GM12878 (cell line): ENCODE measurements around the gene GNAO1. TPM values are rescaled to one million over a fixed set of nuclear protein-coding genes. Genes with fewer than 3 reads are reported as not detected.

Source experiments
- ATAC-seq: fragments of 200-7000 bp; cut with Tn5 transposase; 3 replicates; pipeline ENCODE4 v1.9.1; 2020; ENCODE audit warnings: mild to moderate bottlenecking, moderate library complexity
- BruUV-seq: library from RNA; stranded (reverse); fragments of 400-500 nt; replicated peaks from 2 replicates; lab custom pipeline; 2021; lab: Mats Ljungman, UMichigan
- CTCF ChIA-PET: fragments of 300-600 bp; sonication (Branson Sonifier 250); formaldehyde crosslinking; extraction: SDS; loops from one replicate; lab custom pipeline; 2021; ENCODE audit warnings: inconsistent platforms; lab: Yijun Ruan, JAX
- POLR2A ChIA-PET: fragments of 350-600 bp; formaldehyde crosslinking; extraction: SDS; loops from one replicate; lab custom pipeline; 2021; ENCODE audit warnings: inconsistent platforms; lab: Charles Lee
- RAD21 ChIA-PET: fragments of 300-600 bp; sonication (Branson Sonifier 250); formaldehyde crosslinking; loops from one replicate; lab custom pipeline; 2023; ENCODE audit warnings: antibody characterized with exemption; ENCODE audit not compliant: unreplicated experiment; lab: Charles Lee
- SMC1A ChIA-PET: fragments of 300-600 bp; sonication (Branson Sonifier 250); formaldehyde crosslinking; loops from one replicate; lab custom pipeline; 2023; ENCODE audit not compliant: unreplicated experiment, uncharacterized antibody; lab: Charles Lee
- DNase-seq: peaks from one replicate; pipeline ENCODE4 v3.0.0-alpha.2; 2011; ENCODE audit warnings: low read depth, low spot score
- FAIRE-seq: peaks from 3 replicates; lab custom pipeline; 2011; peaks lifted over from hg19 to GRCh38; lab: Jason Lieb, UNC
- H2AFZ ChIP-seq: 2 replicates; pipeline ENCODE4 v1.6.0; 2011; ENCODE audit warnings: low read depth, low read length, control low read depth; ENCODE audit not compliant: control insufficient read depth
- H3K27ac ChIP-seq: 2 replicates; pipeline ENCODE4 v1.5.1; 2011; ENCODE audit warnings: control low read depth; ENCODE audit not compliant: control insufficient read depth, insufficient read depth
- H3K27me3 ChIP-seq, 2 experiments: replicated peaks in 1 of 2; 2 replicates each; pipeline versions ENCODE4 v1.6.0 to v1.6.1; 2011; ENCODE audit warnings: low read length in 1 of 2; ENCODE audit not compliant: control insufficient read depth in 2 of 2, insufficient read depth in 2 of 2
- H3K36me3 ChIP-seq, 2 experiments: 2 replicates each; pipeline ENCODE4 v1.5.1; 2011; ENCODE audit warnings: low read length in 1 of 2; ENCODE audit not compliant: control insufficient read depth in 2 of 2, insufficient read depth in 2 of 2
- H3K4me1 ChIP-seq: 2 replicates; pipeline ENCODE4 v1.6.1; 2011; ENCODE audit warnings: mild to moderate bottlenecking, low read length, moderate library complexity, mixed read lengths; ENCODE audit not compliant: control insufficient read depth, insufficient read depth
- H3K4me2 ChIP-seq: 2 replicates; pipeline ENCODE4 v1.6.0; 2011; ENCODE audit warnings: control low read depth; ENCODE audit not compliant: control insufficient read depth, insufficient read depth
- H3K4me3 ChIP-seq: fragments of 200-600 bp; sonication (generic); 2 replicates; pipeline ENCODE4 v1.5.1; 2016
- H3K79me2 ChIP-seq: 2 replicates; pipeline ENCODE4 v1.6.0; 2011; ENCODE audit warnings: low read length; ENCODE audit not compliant: control insufficient read depth, insufficient read depth
- H3K9ac ChIP-seq: 2 replicates; pipeline ENCODE4 v1.8.0; 2011; ENCODE audit warnings: low read length, control low read depth, mixed read lengths; ENCODE audit not compliant: control insufficient read depth, insufficient read depth
- H3K9me3 ChIP-seq: replicated peaks from 3 replicates; pipeline ENCODE4 v1.5.1; 2011; ENCODE audit warnings: mild to moderate bottlenecking, low read length; ENCODE audit not compliant: control insufficient read depth, insufficient read depth
- H4K20me1 ChIP-seq: 2 replicates; pipeline ENCODE4 v1.6.0; 2011; ENCODE audit not compliant: control insufficient read depth, insufficient read depth
- ATF7 ChIP-seq: fragments of 450-650 bp; IDR thresholded peaks from 2 replicates; pipeline ENCODE4 v1.6.1; 2016; ENCODE audit warnings: low read depth, mild to moderate bottlenecking
- BHLHE40 ChIP-seq, 2 experiments: fragments of 450-650 bp in 1 of 2; IDR thresholded peaks; 2 replicates each; pipeline ENCODE4 v1.6.1; 2011 to 2017; ENCODE audit warnings: low read depth in 2 of 2, borderline replicate concordance in 1 of 2, improper control_type of control experiment in 1 of 2, low read length in 1 of 2, mild to moderate bottlenecking in 1 of 2
- HDAC2 ChIP-seq: fragments of 200-600 bp; sonication (generic); IDR thresholded peaks from 2 replicates; pipeline ENCODE4 v1.6.1; 2017
- PAX8 ChIP-seq: fragments of 450-650 bp; IDR thresholded peaks from 2 replicates; pipeline ENCODE4 v1.6.1; 2017; ENCODE audit warnings: mild to moderate bottlenecking, moderate library complexity
- POLR2AphosphoS5 ChIP-seq: IDR thresholded peaks from 2 replicates; pipeline ENCODE4 v1.6.1; 2011; ENCODE audit warnings: mild to moderate bottlenecking, low read length, inconsistent platforms
- RBBP5 ChIP-seq: fragments of 200-600 bp; sonication (generic); conservative IDR thresholded peaks from 2 replicates; pipeline ENCODE4 v1.6.1; 2016
- SMARCA5 ChIP-seq: fragments of 450-650 bp; IDR thresholded peaks from 2 replicates; pipeline ENCODE4 v1.6.1; 2017; ENCODE audit warnings: mild to moderate bottlenecking
- TCF7 ChIP-seq: IDR thresholded peaks from 2 replicates; pipeline ENCODE4 v1.6.1; 2014; ENCODE audit warnings: antibody characterized with exemption, borderline replicate concordance
- WGBS: methylation state at CpG from one replicate; pipeline ENCODE4 v1.1.6; 2016; ENCODE audit warnings: low lambda C conversion rate; ENCODE audit not compliant: insufficient replicate concordance, insufficient coverage; ENCODE audit errors: missing lambda C conversion rate; 5-methylcytosine and 5-hydroxymethylcytosine counted together
- in situ Hi-C: fragments of 300-500 bp; cut with MboI; formaldehyde crosslinking; loops from 9 replicates; pipeline ENCODE4 v1.14.3; 2018; ENCODE audit warnings: mixed read lengths
- intact Hi-C: fragments of 100-400 bp; cut with micrococcal nuclease; formaldehyde crosslinking; loops from one replicate; pipeline ENCODE4 v1.14.2; 2022; ENCODE audit not compliant: unreplicated experiment
- polyA plus RNA-seq, 11 experiments: library from polyadenylated mRNA; depleted of rRNA in 4 of 11; unstranded in 6 of 11; stranded (reverse) in 5 of 11; fragments of >200 nt; fragmentation: Nextera tagmentation in 4 of 11; fragmentation: Illumina TruSeq in 1 of 11; extraction: Ambion mirVana in 4 of 11; extraction: Trizol in 1 of 11; gene quantifications; 1 replicate in 1 of 11; 2 replicates in 10 of 11; pipeline versions ENCODE4 v1.2.1 to v1.2.3, GENCODE V29; 2011 to 2016; ENCODE audit warnings: inconsistent platforms in 2 of 11, missing spikeins in 2 of 11, low read depth in 1 of 11
- total RNA-seq, 4 experiments: library from RNA; depleted of rRNA in 3 of 4; stranded (reverse); fragments of >200 nt in 3 of 4; fragmentation: Illumina TruSeq in 1 of 4; extraction: Trizol in 1 of 4; gene quantifications; 2 replicates each; pipeline versions ENCODE4 v1.2.1 to v1.2.3, GENCODE V29; 2013 to 2021
- TF ChIP-seq, protein P1 (sequence below): IDR thresholded peaks from 2 replicates; pipeline ENCODE4 v1.6.1; 2012; ENCODE audit warnings: low read length, inconsistent platforms

Gene GNAO1
- total and polyA plus RNA-seq, 10 of the 15 experiments (the other 5 are each of a cell fraction or from before 2014, with no cell fraction given) = 0.05 to 0.28 (median 0.14) TPM; not detected in 6

DNA sequence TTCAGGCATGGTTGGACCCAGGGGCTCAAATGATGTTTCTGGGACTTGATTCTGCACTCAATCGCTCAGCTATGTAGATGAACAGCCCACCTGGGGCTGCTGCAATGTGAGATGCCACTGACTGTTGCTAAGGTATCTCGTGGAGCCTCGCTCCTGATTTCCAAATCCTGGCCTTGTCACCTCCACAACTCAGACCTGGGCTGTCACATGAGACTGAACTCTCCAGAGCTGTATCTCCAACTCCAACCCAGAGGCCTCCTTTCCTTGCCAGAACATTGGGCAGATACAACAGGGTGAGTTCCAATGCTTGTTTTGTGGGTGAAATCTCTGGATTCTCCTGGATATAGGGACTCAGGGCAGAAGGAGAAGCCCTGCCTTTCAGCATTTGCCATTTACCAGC lies 79.5 kb downstream of the GNAO1 start:
- ChIA-PET RAD21 (no interaction called here), POLR2A (no interaction called here), CTCF (interaction anchor here (1.0 to 1.7 kb wide), 2 partner anchors 8 to 20 kb away, joined by 3 read pairs; no protein-coding TSS in a partner anchor), SMC1A (no interaction called here)
- Histone ChIP-seq H2AFZ (no peak overlapping the region), H3K36me3 (no peaks in the 10 kb centered on the region), H3K9ac (no peak overlapping the region), H3K4me2 (no peak overlapping the region), H3K4me3 (no peak overlapping the region), H3K27me3 (peaks cover 0 to 2% of the 10 kb centered on the region in 2 experiments; a peak in 2 of 4 replicates), H3K79me2 (no peaks in the 10 kb centered on the region), H3K27ac (no peak overlapping the region), H3K4me1 (no peaks in the 10 kb centered on the region), H4K20me1 (no peaks in the 10 kb centered on the region), H3K9me3 (no peaks in the 10 kb centered on the region; the same call in 1 of the 3 replicates)
- TF ChIP-seq TCF7 (no peak), RBBP5 (no peak), BHLHE40 (IDR thresholded peaks at IDR 0.05; ENCODE audit: borderline replicate concordance in 1 of 2, low read depth in 2 of 2, low read length in 1 of 2) (no peak), ATF7 (no peak), PAX8 (no peak)
- TF ChIP-seq, protein P1, sequence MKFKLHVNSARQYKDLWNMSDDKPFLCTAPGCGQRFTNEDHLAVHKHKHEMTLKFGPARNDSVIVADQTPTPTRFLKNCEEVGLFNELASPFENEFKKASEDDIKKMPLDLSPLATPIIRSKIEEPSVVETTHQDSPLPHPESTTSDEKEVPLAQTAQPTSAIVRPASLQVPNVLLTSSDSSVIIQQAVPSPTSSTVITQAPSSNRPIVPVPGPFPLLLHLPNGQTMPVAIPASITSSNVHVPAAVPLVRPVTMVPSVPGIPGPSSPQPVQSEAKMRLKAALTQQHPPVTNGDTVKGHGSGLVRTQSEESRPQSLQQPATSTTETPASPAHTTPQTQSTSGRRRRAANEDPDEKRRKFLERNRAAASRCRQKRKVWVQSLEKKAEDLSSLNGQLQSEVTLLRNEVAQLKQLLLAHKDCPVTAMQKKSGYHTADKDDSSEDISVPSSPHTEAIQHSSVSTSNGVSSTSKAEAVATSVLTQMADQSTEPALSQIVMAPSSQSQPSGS = no peak
- BruUV-seq = no TSS peak
- FAIRE-seq = no peak
- no peak for DNase-seq
- in situ Hi-C loops (no loop called here), intact Hi-C loops (no loop called here)
- ATAC-seq = no peak
- 7% methylated on average over 3 of the region's 3 CpGs for WGBS

DNA sequence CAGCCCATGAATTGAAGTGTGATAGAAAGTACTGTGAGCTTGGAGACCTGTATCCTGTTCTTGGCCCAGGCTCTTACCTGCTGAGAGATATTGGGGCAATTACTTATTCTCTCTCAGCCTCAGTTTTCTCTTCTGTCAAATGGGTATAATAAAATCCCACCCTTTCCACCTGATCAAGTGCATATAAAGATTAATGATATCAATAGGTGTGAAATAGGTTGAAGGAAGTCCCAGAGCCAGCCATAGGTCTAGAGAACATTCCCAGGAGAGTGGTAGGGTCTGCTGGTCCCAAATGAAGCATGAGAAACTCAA lies 81.2 kb downstream of the GNAO1 start:
- FAIRE-seq (no peak), ATAC-seq (no peak), DNase-seq (no peak)
- POLR2A ChIA-PET = no interaction called here
- H3K27ac ChIP-seq = no peak overlapping the region
- SMC1A ChIA-PET = no interaction called here
- H3K9me3 ChIP-seq = no peaks in the 10 kb centered on the region; the same call in 1 of the 3 replicates
- H2AFZ ChIP-seq = no peak overlapping the region
- H3K36me3 ChIP-seq = no peaks in the 10 kb centered on the region
- RAD21 ChIA-PET = no interaction called here
- no peak overlapping the region for H3K4me2 ChIP-seq
- H3K4me1 ChIP-seq = no peaks in the 10 kb centered on the region
- intact Hi-C loops = no loop called here
- H3K27me3 ChIP-seq = no peaks in the 10 kb centered on the region; a peak in 2 of 4 replicates
- BruUV-seq = no TSS peak
- no peaks in the 10 kb centered on the region for H4K20me1 ChIP-seq
- H3K9ac ChIP-seq = no peak overlapping the region
- CTCF ChIA-PET = no interaction called here
- H3K4me3 ChIP-seq = no peak overlapping the region
- no peak for TF ChIP-seq POLR2AphosphoS5
- TF ChIP-seq HDAC2 = no peak
- TF ChIP-seq SMARCA5 = no peak
- H3K79me2 ChIP-seq = no peaks in the 10 kb centered on the region
- in situ Hi-C loops = no loop called here
